ENCODE results near the gene PDZD7.

GRCh38 chr10:101007099-101007711, 23.7 kb downstream of the PDZD7 start:
- TF ChIP-seq OSR1 (CRISPR knock-in tag; IDR thresholded peaks at IDR 0.05) (no peak), GLIS3 (CRISPR knock-in tag; IDR thresholded peaks at IDR 0.05) (no peak), ZFP30 (CRISPR knock-in tag; IDR thresholded peaks at IDR 0.05) (no peak), CREB5 (CRISPR knock-in tag; IDR thresholded peaks at IDR 0.05; ENCODE audit: low read depth) (no peak)

All from SK-N-SH treated with all-trans-retinoic acid at 6 μM for 48 hours (cell line).